Peyer's patch (tissue), 4 donors: ENCODE measurements around the gene ST7. TPM values are rescaled to one million over a fixed set of nuclear protein-coding genes. Genes with fewer than 3 reads are reported as not detected.

Source experiments
- DNase-seq, 3 donors: peaks; one replicate each; pipeline ENCODE4 v3.0.0-alpha.2; 2017 to 2019
- H3K27ac ChIP-seq, 4 donors: fragments of 200-600 bp; sonication (generic); one replicate each; pipeline ENCODE4 v1.5.1; 2016 to 2019
- H3K27me3 ChIP-seq, 2 donors: fragments of 200-600 bp; sonication (generic); one replicate each; pipeline ENCODE4 v1.5.1; 2019
- H3K36me3 ChIP-seq, 3 donors: fragments of 200-600 bp; sonication (generic); one replicate each; pipeline ENCODE4 v1.5.1; 2016 to 2019
- H3K4me1 ChIP-seq, 4 donors: fragments of 200-600 bp; sonication (generic); one replicate each; pipeline ENCODE4 v1.5.1; 2016 to 2019
- H3K4me3 ChIP-seq, 4 donors: fragments of 200-600 bp; sonication (generic); 1 replicate in 3 of 4; 2 replicates in 1 of 4; pipeline ENCODE4 v1.5.1; 2016 to 2019; ENCODE audit warnings: mild to moderate bottlenecking in 1 of 4
- H3K9me3 ChIP-seq, 4 donors: fragments of 200-600 bp; sonication (generic); one replicate each; pipeline ENCODE4 v1.5.1; 2016 to 2019; ENCODE audit warnings: mild to moderate bottlenecking in 1 of 4
- CTCF ChIP-seq, 6 experiments: fragments of 450-650 bp in 4 of 6; fragments of 200-600 bp in 2 of 6; sonication (generic) in 1 of 6; IDR thresholded peaks; one replicate each; pipeline ENCODE4 v1.5.1; 2017 to 2019; ENCODE audit warnings: antibody characterized with exemption in 6 of 6, mild to moderate bottlenecking in 3 of 6, moderate library complexity in 1 of 6
- POLR2A ChIP-seq, 2 donors: fragments of 450-650 bp; IDR thresholded peaks; one replicate each; pipeline ENCODE4 v1.5.1; 2017; ENCODE audit warnings: antibody characterized with exemption in 2 of 2, mild to moderate bottlenecking in 2 of 2, moderate library complexity in 2 of 2
- total RNA-seq, 4 donors: library from RNA; depleted of rRNA; stranded (reverse); fragments of >200 nt; gene quantifications; one replicate each; pipeline ENCODE4 v1.1.0, GENCODE V29; 2016

ST7 gene
- total RNA-seq, 4 donors from 2014 or later = 26.8 to 39.6 (median 29.8) TPM

GRCh38 chr7:117163101-117163500, 209.8 kb downstream of the ST7 start:
- no peak for TF ChIP-seq CTCF (IDR thresholded peaks at IDR 0.05)
- TF ChIP-seq POLR2A (IDR thresholded peaks at IDR 0.05) = no peak
- Histone ChIP-seq H3K4me3 (no peak overlapping the region), H3K27me3 (no peaks in the 10 kb centered on the region), H3K27ac (no peak overlapping the region), H3K4me1 (no peaks in the 10 kb centered on the region), H3K9me3 (no peaks in the 10 kb centered on the region), H3K36me3 (no peaks in the 10 kb centered on the region)
- DNase-seq = no peak

DNA sequence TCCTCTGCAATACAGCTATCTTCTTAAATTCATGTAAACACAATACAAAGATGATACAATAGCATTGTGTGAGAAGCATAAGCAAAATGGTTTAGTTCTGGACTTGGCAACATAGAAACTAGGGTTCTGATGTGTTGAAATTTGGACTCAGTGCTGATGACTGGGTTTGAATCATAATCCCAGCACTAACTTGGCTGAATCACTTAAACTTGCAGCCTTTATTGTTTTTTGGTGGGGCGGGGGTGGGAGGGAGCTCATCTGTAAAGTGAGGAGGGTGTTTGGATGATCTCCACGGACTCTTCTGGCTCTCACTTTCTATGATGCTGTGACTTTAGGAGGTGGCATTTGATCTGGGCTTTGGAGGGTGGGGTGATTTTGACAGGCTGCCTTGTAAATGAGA, 211.3 kb downstream of the ST7 start:
- no peak for DNase-seq
- Histone ChIP-seq H3K4me3 (no peak overlapping the region), H3K9me3 (no peaks in the 10 kb centered on the region), H3K27ac (no peak overlapping the region), H3K36me3 (no peaks in the 10 kb centered on the region), H3K27me3 (no peaks in the 10 kb centered on the region), H3K4me1 (no peaks in the 10 kb centered on the region)
- TF ChIP-seq POLR2A (IDR thresholded peaks at IDR 0.05) = no peak

DNA sequence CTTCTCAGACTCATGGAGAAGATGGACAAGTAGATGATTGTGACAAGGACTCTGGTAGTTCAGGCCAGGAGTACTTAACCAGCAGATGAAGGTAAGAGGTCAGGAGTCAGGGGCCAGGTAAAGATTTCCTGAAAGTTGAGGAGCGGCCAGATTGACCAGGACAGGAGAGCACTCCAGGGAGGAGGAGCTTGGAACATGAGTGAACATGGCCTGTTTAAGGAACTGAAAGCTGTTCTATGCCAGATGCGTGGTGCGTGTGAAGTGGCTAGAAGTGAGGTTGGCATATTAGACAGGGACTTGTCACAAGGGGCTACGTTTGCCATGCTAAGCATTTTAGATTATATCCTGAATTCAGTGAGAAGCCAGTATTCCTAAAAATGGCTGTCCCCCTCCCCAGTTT, 212.4 kb downstream of the ST7 start:
- Histone ChIP-seq H3K4me1 (no peaks in the 10 kb centered on the region), H3K27me3 (no peaks in the 10 kb centered on the region), H3K9me3 (no peaks in the 10 kb centered on the region), H3K4me3 (no peak overlapping the region), H3K27ac (no peak overlapping the region), H3K36me3 (no peaks in the 10 kb centered on the region)
- TF ChIP-seq POLR2A (IDR thresholded peaks at IDR 0.05) (no peak), CTCF (IDR thresholded peaks at IDR 0.05) (no peak)
- no peak for DNase-seq

DNA sequence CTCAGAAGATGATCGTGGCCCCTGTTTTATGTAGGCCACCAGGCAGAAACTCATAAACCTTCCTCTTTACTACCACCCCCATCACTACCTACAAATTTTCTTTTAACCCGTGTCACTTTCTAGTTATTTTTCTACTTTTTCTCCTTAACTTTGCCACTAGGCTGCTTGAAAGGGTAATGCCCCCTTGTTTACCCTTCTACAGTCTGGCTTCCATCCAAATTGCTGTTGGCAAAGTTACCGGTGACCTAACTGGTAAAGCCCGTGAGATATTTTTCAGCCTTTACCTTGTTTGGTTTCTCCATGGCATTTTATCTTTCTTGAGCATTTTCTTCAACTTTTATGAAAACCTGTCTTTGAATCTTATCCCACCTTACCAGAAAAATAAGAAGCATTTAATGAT, 216.6 kb downstream of the ST7 start:
- Histone ChIP-seq H3K9me3 (no peaks in the 10 kb centered on the region), H3K4me3 (no peak overlapping the region), H3K27ac (no peak overlapping the region), H3K4me1 (no peaks in the 10 kb centered on the region), H3K36me3 (no peaks in the 10 kb centered on the region), H3K27me3 (no peaks in the 10 kb centered on the region)
- no peak for DNase-seq
- TF ChIP-seq CTCF (IDR thresholded peaks at IDR 0.05) (no peak), POLR2A (IDR thresholded peaks at IDR 0.05) (no peak)

- no peak for TF ChIP-seq CTCF (IDR thresholded peaks at IDR 0.05)
- TF ChIP-seq POLR2A (IDR thresholded peaks at IDR 0.05) = no peak
- no peak overlapping the region for H3K27ac ChIP-seq
- H3K36me3 ChIP-seq = no peaks in the 10 kb centered on the region
- no peaks in the 10 kb centered on the region for H3K4me1 ChIP-seq
- no peak overlapping the region for H3K4me3 ChIP-seq
- no peak for DNase-seq
- no peaks in the 10 kb centered on the region for H3K27me3 ChIP-seq
- no peaks in the 10 kb centered on the region for H3K9me3 ChIP-seq
Observed at GRCh38 chr7:117171106-117171505, 217.8 kb downstream of the ST7 start.

GRCh38 chr7:117172283-117172682, 219.0 kb downstream of the ST7 start:
- TF ChIP-seq CTCF (IDR thresholded peaks at IDR 0.05) = no peak
- no peak for TF ChIP-seq POLR2A (IDR thresholded peaks at IDR 0.05)
- DNase-seq = no peak
- H3K4me3 ChIP-seq = no peak overlapping the region
- no peaks in the 10 kb centered on the region for H3K9me3 ChIP-seq
- H3K4me1 ChIP-seq = no peaks in the 10 kb centered on the region
- no peaks in the 10 kb centered on the region for H3K27me3 ChIP-seq
- no peak overlapping the region for H3K27ac ChIP-seq
- H3K36me3 ChIP-seq = no peaks in the 10 kb centered on the region
